ENCODE measurements around the gene SAMD8. TPM values are rescaled to one million over a fixed set of nuclear protein-coding genes. Genes with fewer than 3 reads are reported as not detected.
A peak's percentile ranks its signal among the peaks of the same experiment; 100 is the strongest.

The SAMD8 gene
- total RNA-seq, 1 donor from 2014 or later: 24.6 TPM

DNA sequence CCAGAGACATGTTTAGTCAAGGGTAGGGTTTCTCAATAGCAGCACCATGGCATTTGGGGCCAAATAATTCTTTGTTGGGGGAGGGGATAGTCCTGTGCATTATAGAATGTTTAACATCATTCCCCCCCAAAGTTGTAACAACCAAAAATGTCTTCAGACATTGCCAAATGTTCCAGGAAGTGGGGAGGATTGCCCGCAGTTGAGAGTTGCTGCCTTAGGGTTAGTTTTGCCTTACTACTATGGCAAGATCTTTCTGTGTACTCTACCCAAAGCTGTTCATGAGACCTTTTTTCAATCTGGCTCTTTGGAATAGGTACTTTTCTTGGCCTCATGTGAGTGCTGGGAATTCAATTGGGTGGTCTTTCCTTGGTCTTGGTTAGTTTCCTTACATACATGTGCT, 34.1 kb downstream of the SAMD8 start:
- intact Hi-C loops (cut with micrococcal nuclease): no loop called here
- H3K27me3 ChIP-seq (ENCODE audit: low read depth): no peaks in the 10 kb centered on the region
- no peak overlapping the region for H3K27ac ChIP-seq (replicated peaks)
- TF ChIP-seq, protein P1, sequence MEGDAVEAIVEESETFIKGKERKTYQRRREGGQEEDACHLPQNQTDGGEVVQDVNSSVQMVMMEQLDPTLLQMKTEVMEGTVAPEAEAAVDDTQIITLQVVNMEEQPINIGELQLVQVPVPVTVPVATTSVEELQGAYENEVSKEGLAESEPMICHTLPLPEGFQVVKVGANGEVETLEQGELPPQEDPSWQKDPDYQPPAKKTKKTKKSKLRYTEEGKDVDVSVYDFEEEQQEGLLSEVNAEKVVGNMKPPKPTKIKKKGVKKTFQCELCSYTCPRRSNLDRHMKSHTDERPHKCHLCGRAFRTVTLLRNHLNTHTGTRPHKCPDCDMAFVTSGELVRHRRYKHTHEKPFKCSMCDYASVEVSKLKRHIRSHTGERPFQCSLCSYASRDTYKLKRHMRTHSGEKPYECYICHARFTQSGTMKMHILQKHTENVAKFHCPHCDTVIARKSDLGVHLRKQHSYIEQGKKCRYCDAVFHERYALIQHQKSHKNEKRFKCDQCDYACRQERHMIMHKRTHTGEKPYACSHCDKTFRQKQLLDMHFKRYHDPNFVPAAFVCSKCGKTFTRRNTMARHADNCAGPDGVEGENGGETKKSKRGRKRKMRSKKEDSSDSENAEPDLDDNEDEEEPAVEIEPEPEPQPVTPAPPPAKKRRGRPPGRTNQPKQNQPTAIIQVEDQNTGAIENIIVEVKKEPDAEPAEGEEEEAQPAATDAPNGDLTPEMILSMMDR (IDR thresholded peaks at IDR 0.05; ENCODE audit: borderline replicate concordance): no peak
- H3K9me3 ChIP-seq (replicated peaks): no peaks in the 10 kb centered on the region
- H3K4me3 ChIP-seq: no peak overlapping the region
- no peak for DNase-seq
- peaks cover 51% of the 10 kb centered on the region for H3K4me1 ChIP-seq
- H3K36me3 ChIP-seq: peaks cover 2% of the 10 kb centered on the region

DNA sequence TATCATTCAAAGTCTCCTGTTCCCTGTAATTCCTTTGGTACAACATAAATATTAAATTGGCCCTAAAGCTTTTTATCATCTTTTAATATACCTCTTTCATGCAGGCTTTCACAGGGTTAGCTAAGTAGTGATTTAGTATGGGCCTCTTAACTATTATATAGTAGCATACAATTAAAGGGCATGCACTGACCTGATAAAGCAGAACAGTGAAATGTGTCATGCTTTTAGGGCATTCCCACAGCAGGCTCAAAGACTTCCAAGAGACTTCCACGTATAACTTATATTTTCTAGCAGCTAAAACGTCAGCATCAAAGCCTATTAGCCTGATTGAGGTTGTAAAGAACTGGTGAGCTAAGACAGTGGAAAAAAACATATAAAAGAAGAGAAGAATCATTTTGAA, 35.3 kb downstream of the SAMD8 start:
- Histone ChIP-seq H3K9me3 (replicated peaks) (no peaks in the 10 kb centered on the region), H3K27ac (replicated peaks) (no peak overlapping the region), H3K36me3 (peaks cover 14% of the 10 kb centered on the region), H3K27me3 (ENCODE audit: low read depth) (no peaks in the 10 kb centered on the region), H3K4me3 (no peak overlapping the region), H3K4me1 (peaks cover 51% of the 10 kb centered on the region)
- TF ChIP-seq, protein P1 (IDR thresholded peaks at IDR 0.05; ENCODE audit: borderline replicate concordance): no peak
- no peak for DNase-seq
- intact Hi-C loops (cut with micrococcal nuclease): no loop called here

DNA sequence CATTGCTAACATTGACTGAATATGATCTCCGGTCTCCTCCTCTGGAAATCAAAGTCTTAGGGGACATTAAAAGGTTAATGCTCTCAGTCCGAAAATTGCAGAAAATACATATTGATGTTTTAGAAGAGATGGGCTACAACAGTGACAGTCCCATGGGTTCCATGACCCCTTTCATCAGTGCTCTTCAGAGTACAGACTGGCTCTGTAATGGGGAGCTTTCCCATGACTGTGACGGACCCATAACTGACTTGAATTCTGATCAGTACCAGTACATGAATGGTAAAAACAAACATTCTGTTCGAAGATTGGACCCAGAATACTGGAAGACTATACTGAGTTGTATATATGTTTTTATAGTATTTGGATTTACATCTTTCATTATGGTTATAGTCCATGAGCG, 39.2 kb downstream of the SAMD8 start:
- Histone ChIP-seq H3K4me3 (no peak overlapping the region), H3K36me3 (peaks cover 37% of the 10 kb centered on the region), H3K4me1 (peaks cover 31% of the 10 kb centered on the region), H3K9me3 (replicated peaks) (no peaks in the 10 kb centered on the region), H3K27me3 (ENCODE audit: low read depth) (no peaks in the 10 kb centered on the region), H3K27ac (replicated peaks) (no peak overlapping the region)
- TF ChIP-seq, protein P1 (IDR thresholded peaks at IDR 0.05; ENCODE audit: borderline replicate concordance): no peak
- intact Hi-C loops (cut with micrococcal nuclease): no loop called here
- no peak for DNase-seq

DNA sequence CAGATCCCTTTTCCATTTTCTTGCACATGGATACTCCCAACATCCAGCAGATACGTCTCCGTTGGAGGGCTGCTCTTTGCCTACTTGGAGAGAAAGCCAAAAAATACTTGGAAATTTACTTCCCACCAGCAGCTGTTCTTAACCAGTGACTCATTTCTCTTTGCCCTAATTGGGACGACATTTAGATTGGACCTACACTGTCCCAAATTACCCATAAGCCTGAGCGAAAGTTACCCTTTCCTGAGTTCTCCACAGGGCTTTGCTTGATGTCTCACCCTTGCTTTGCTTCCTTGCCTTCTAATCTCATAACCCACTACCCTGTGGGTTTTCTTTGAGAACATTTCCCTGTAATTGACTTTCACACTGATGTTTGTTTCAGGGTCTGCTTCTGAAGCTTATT, 48.1 kb downstream of the SAMD8 start:
- no peak for DNase-seq
- intact Hi-C loops (cut with micrococcal nuclease): no loop called here
- Histone ChIP-seq H3K4me1 (peaks cover 41% of the 10 kb centered on the region), H3K36me3 (no peaks in the 10 kb centered on the region), H3K27me3 (ENCODE audit: low read depth) (no peaks in the 10 kb centered on the region), H3K4me3 (no peak overlapping the region), H3K9me3 (replicated peaks) (no peaks in the 10 kb centered on the region), H3K27ac (replicated peaks) (peak overlapping the region; percentile 27)
- TF ChIP-seq, protein P1 (IDR thresholded peaks at IDR 0.05; ENCODE audit: borderline replicate concordance): no peak

DNA sequence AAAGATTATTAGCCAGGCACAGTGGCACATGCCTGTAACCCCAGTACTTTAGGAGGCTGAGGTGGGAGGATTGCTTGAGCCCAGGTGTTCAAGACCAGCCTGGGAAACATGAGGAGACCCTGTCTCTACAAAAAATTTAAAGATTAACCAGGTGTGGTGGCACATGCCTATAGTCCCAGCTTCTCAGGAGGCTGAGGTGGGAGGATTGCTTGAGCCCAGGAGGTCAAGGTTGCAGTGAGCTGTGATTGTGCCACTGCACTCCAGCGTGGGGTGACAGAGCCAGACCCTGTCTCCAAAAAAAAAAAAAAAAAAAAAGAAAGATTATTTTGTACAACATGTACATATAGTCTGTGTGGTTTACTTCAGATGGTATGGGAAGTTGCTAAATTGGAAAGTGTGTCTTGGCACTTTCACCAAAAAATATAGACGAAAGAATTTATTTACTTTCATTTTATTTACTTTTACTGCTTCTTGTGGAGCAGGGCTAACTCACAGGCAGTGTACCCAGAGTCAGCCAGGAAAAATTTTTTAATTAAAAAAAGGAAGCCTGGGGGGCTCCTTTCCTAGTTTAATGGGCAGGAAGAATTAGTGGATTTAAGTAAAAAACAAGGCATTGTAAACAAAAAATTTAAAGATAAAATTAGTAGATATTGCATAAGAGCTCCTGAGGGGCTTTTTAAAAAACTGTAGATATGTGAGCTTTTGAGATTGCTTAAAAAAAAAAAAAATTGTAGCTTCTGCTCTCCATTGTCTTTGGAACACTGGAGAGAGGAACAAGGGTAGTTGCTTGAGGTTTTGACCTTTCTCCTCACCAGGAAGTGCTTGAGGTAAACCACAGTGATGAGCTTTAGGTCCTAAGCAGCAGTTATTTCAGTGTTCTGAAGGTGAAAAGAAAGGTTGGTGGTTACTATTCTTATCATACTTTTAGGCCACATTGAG, 54.5 kb downstream of the SAMD8 start:
- DNase-seq: no peak
- Histone ChIP-seq H3K36me3 (peaks cover 13% of the 10 kb centered on the region), H3K4me3 (no peak overlapping the region), H3K27me3 (ENCODE audit: low read depth) (no peaks in the 10 kb centered on the region), H3K9me3 (replicated peaks) (no peaks in the 10 kb centered on the region), H3K4me1 (peaks cover 49% of the 10 kb centered on the region), H3K27ac (replicated peaks) (peak overlapping the region; percentile 36)
- TF ChIP-seq, protein P1 (IDR thresholded peaks at IDR 0.05; ENCODE audit: borderline replicate concordance): no peak
- intact Hi-C loops (cut with micrococcal nuclease): no loop called here
